OCI-LY1 (cell line): Measurements from ENCODE around the gene ABLIM3.

Experiments used
- CTCF ChIP-seq: fragments of 200-600 bp; sonication (generic), shearing (Covaris generic); IDR thresholded peaks from 2 replicates; pipeline ENCODE4 v1.5.1; 2017; ENCODE audit warnings: mild to moderate bottlenecking, antibody characterized with exemption, low read length, moderate library complexity, mixed read lengths
- EZH2 ChIP-seq: fragments of 200-600 bp; sonication (generic), shearing (Covaris generic); IDR thresholded peaks from 2 replicates; pipeline ENCODE4 v1.8.0; 2017; ENCODE audit warnings: borderline replicate concordance, mixed run types, mild to moderate bottlenecking, antibody characterized with exemption, low read length, moderate library complexity, mixed read lengths

- TF ChIP-seq CTCF = no peak
- TF ChIP-seq EZH2 = no peak
Observed at GRCh38 chr5:149203921-149204441, 62.7 kb downstream of the ABLIM3 start.
